HS-27A (cell line): ENCODE data around the gene FHOD3.

ENCODE experiments used
- DNase-seq: peaks from one replicate; pipeline ENCODE4 v3.0.0-alpha.2; 2012; ENCODE audit warnings: low read depth, missing footprints

Gene FHOD3

GRCh38 chr18:36665952-36666351, 368.4 kb downstream of the FHOD3 start:
- DNase-seq = no peak

DNA sequence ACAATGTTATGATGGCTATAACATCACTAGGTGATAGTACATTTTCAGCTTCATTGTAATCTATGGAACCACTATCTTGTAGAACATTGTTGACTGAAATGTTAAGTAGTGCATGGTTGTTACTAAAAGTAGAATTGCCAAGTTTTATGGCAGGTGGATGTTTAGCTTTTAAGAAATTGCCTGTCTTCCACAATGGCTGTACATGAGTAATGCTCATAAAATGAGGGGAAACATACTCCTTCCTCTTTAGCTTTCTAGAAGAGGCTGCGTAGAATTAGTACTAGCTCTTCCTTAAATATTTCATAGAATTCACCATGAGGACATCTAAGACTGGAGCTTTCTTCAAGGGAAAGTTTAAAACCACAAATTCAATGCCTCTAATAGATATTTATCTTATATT, 370.3 kb downstream of the FHOD3 start:
- DNase-seq = no peak

- DNase-seq = no peak
Observed at GRCh38 chr18:36668349-36668748, 370.8 kb downstream of the FHOD3 start.

GRCh38 chr18:36672437-36673344, 375.2 kb downstream of the FHOD3 start:
- DNase-seq = no peak

- no peak for DNase-seq
Observed at GRCh38 chr18:36673452-36673851, 375.9 kb downstream of the FHOD3 start.

GRCh38 chr18:36675076-36675475, 377.6 kb downstream of the FHOD3 start:
- no peak for DNase-seq

DNA sequence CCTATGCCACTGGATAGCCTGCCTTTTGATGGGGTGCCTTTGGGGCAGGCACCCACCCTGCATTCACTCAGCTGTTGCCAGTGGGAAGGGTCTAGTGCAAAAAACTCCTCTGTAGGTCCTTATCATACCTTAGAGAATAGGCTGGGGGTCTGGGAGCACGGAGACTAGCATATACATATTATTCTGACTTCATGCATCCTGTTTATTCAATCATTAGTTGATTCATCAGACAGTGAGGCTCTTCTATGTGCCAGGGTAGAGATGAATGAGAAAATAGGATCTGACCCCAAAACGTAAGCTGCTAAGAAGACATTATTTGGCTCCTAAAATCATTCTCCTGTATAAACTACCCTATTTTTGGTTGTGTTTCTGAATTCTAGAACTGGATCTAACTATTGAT, 378.0 kb downstream of the FHOD3 start:
- DNase-seq = no peak

DNA sequence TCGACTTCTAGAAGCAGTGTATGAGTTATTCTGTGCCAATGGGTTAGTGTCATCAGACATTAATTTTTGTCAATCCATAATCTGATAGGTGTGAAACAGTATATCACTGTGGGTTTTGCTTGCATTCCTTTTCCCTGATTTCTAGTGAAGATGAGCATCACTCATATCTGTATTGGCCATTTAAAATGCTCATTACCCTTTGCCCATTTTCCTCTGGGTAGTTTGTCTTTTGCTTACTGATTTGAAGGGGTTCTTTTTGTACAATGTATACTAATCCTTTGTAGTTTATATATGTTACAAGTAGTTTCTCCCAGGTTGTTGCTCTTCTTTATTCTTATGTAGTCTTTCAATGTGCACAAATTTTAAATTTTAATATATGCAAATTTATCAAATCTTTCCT, 379.1 kb downstream of the FHOD3 start:
- no peak for DNase-seq

GRCh38 chr18:36680042-36680441, 382.5 kb downstream of the FHOD3 start:
- no peak for DNase-seq

GRCh38 chr18:36685580-36685979, 388.1 kb downstream of the FHOD3 start:
- no peak for DNase-seq

GRCh38 chr18:36688020-36688965, 390.8 kb downstream of the FHOD3 start:
- peak; percentile 26 for DNase-seq

- no peak for DNase-seq
Observed at GRCh38 chr18:36692371-36692770, 394.9 kb downstream of the FHOD3 start.

- no peak for DNase-seq
Observed at GRCh38 chr18:36692921-36693332, 395.4 kb downstream of the FHOD3 start.

- DNase-seq = no peak
Observed at GRCh38 chr18:36693931-36694620, 396.6 kb downstream of the FHOD3 start.

GRCh38 chr18:36695806-36696205, 398.3 kb downstream of the FHOD3 start:
- no peak for DNase-seq

- no peak for DNase-seq
Observed at GRCh38 chr18:36697905-36698304, 400.4 kb downstream of the FHOD3 start.

DNA sequence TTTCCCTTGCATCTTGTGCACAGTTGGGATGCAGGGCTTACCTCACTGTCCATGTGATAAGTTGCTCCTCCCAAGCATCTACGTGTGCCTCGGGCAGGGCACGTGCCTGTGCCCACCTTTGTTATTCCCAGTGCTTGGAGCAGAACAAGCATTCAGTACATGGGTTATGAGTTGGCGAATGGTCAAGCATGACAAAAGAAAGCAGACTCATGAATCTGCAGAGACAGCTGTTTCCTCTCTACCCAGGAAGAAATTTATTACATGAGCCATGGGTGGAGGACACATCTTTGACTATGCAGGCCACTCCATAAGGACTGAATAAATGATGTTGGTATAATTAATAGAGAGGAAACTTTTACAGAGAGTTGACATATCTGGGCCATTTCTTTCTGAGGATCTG, 403.4 kb downstream of the FHOD3 start:
- no peak for DNase-seq

- no peak for DNase-seq
Observed at GRCh38 chr18:36702401-36703013, 405.0 kb downstream of the FHOD3 start.

DNA sequence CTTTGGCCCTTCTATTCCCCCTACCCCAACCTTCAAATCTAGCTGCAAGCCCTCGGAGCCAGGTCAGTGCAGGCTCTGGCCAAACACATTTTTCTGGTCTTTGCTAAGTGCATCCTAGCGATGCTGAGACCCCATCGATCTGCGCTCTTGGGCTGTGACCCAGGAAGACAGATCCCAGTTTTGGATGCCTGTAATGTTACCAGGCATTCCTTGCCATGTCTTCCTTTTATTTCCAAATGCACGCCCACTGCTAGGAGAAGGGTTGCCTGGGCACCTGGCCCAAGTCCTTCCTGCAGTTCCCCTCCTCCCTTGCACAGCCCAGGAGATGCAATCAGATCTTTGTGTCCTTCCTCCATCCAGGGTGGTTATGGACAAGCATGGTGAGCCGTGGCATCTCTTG, 406.6 kb downstream of the FHOD3 start:
- DNase-seq = no peak

DNA sequence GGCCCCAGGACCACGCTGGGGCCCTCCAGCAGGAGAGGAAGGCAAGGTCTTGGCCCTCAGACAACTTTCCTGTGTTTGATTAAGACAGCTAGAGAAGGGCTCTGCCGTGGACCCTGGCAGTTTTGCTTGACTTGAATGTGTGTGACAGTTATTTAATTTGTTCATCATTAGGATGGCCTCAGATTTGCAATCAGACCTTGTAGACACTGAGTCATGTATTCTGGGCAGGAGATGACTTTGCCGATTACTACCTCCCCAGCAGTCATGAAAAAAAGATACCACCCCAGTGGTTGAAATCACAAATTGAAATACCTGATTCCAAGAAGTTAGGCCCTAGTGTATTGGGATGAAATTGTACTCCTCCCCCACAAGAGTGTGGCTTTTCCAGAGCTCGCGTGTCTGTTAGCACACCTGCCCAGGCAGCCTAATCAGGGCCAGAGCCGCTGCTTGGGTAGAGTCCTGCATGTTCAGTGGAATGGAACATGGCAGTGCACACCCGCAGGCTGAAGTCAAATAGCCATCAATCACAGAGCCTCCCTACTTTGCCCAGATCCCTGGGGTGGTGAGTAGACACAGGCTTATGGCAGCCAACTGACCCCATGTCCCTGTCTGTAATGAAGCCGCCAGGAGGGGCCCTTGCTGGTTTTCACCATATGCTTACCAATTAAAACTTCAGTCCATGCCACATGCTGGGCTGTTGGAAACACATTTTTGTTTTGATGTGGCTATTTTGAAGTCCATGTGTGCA, 408.8 kb downstream of the FHOD3 start:
- no peak for DNase-seq

- no peak for DNase-seq
Observed at GRCh38 chr18:36708366-36708765, 410.9 kb downstream of the FHOD3 start.
